GM19468 (cell line): ENCODE results near the gene CHURC1.
"Not testable (repeated sequence)": the region's sequence is repeated elsewhere in the genome, so short reads cannot be mapped to it uniquely, and the experiment has no call there.

ENCODE experiments used
- ATAC-seq: cut with Tn5 transposase; IDR thresholded peaks from one replicate; pipeline ENCODE4 v1.9.1; 2021; ENCODE audit warnings: mild to moderate bottlenecking, moderate library complexity, moderate number of reproducible peaks; ENCODE audit not compliant: unreplicated experiment; ENCODE audit errors: extremely low read depth

Gene CHURC1

DNA sequence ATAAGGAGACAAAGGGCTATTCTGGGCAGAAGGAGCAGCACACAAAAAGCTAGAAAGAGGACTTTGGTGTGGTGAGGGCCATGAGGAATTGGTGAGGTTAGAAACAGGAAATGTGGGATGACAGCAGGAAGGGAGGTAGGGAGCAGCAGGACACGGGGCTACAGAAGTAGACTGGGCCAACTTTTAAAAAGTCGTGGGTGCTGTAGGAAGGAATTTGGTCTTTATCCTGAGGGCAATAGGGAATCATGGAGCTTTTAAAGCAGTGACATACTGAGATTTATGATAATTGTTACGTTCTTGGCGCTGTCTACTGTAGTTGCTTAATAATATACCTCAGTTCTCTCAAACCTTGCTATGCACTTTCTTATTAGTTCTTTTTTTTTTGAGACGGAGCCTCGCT lies 8.2 kb upstream of the CHURC1 start:
- no peak for ATAC-seq

- ATAC-seq = no peak
Measured at GRCh38 chr14:64910847-64911495, 3.3 kb upstream of the CHURC1 start.

GRCh38 chr14:64912261-64912660 lies 2.0 kb upstream of the CHURC1 start:
- no peak for ATAC-seq

- ATAC-seq = not testable (repeated sequence)
Measured at GRCh38 chr14:64913477-64913876, 778 bp upstream of the CHURC1 start.

- no peak for ATAC-seq
Measured at GRCh38 chr14:64915029-64915424, 772 bp downstream of the CHURC1 start.

GRCh38 chr14:64915797-64916196 lies 1.5 kb downstream of the CHURC1 start:
- ATAC-seq = no peak

GRCh38 chr14:64918216-64918615 lies 4.0 kb downstream of the CHURC1 start:
- no peak for ATAC-seq

DNA sequence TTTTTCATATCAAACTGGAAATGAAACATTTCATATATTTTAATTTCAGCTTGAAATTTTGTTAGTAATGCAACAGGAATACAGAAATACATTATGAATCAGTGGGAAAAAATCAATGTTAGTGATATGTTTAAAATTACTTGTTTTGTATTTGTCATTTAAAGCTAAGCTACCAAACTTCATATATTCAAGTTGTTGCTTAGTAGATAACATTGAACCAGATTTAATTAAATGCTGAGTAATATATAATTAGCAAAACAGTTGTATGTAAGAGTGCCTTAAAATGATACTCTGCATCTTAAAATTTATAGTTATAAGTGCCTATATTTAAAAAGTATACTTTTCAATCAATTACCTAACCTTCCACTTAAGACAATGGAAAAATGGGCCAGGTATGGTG lies 5.0 kb downstream of the CHURC1 start:
- ATAC-seq = no peak

DNA sequence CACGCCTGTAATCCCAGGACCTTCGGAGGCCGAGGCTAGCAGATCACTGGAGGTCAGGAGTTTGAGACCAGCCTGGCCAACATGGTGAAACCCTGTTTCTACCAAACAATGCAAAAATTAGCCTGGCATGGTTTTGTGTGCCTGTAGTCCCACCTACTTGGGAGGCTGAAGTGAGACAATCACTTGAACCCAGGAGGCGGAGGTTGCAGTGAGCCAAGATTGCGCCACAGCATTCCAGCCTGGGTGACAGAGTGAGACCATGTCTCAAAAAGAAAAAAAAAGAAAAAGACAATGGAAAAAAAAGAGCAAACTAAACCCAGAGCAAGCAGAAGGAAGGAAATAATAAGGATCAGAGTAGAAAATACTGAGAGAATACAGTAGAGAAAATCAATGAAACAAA lies 5.4 kb downstream of the CHURC1 start:
- no peak for ATAC-seq

DNA sequence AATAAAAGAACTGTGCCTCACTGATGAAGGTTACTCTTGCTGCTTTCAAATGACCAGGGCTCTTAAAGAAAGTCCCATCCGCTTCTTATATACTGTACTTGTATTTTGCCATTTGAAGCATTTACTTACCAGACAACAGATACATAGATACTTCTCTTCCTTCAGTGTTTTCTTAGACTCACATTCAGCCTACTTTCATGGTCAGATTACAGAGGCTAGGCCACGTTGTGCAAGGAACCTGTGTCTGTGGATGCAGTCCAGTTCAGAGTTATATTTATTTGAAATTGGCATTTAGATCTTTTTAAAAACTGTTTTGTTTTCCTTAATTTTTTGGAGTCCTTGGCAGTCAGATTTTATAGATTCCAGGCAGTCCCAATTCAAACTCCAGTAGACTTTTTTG lies 6.2 kb downstream of the CHURC1 start:
- no peak for ATAC-seq

- ATAC-seq = no peak
Measured at GRCh38 chr14:64923015-64923414, 8.8 kb downstream of the CHURC1 start.

DNA sequence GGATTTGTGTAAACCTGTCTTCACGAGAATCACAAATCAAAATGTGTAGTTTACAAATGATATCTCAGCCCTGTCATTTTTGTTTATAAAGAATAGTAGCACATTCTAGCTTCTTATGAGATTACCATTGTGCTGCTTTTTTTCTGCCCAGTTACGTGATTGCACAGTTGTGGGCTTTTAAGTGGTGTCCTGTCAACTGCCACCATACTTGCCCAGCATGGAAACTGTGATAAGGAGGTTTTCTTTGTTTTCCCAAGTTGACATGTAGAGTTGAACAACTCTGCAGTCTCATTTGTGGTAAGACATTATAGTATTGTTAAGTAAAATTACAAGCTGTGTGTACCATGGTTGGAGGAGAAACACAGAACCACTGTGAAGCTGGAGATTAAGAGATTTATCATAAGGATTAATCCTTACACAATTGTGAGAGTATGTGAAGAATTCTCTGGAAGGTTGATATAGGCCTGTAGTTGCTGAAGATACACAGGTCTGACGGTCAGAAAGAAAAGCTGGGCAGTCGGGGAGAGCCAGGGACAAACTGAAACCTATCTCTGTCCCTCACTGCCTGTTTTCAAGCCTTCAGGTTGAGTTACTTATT lies 12.2 kb downstream of the CHURC1 start:
- no peak for ATAC-seq

DNA sequence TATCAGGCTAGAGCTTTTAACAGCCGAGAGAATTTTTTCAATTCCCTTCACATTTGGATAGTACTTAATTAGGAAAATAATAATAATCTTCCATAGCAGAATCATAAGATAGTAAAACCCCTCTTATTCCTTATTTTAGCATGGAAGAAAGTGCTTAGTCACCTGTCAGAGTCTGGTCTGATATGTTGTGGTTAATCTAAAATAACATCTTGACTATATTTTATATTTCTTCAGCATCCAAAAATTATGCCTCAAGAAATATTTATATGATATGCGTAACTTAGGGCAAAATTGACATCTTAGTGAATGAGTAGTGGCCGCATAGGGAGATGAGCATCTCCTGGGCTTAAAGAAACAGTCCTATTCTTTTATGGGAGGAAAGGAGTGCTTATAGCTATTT lies 12.8 kb downstream of the CHURC1 start:
- no peak for ATAC-seq

DNA sequence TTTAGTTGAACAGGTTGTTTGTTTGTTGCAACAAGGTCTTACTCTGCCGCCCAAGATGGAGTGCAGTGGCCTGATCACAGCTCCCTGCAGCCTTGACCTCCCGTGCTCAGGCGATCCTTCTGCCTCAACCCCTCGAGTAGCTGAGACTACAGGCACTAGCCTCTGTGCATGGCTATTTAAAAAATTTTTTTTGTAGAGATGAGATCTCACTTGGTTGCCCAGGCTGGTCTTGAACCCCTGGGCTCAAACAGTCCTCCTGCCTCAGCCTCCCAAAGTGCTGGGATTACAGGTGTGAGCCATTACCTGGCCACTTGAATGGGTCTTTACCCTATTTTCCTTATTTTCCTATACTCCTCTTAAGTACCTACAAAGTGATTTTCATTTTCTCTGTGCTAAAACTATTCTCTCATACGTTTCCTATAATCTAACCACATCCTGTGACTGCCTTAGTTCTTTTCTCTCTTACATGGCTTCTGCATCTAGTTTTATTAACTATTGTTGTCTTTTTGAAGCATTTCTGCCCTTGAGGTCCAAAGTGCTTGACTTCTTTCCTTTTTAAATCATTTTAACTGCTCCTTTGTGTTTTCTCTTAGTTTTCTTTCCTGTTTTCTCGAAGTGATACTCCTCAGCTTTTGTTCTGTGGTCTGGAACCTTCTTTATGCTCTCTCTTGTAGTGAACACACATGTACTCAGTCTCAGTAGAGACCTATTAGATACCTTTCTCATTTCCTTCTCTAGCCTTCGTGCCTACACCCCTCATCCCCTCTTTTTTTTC lies 14.2 kb downstream of the CHURC1 start:
- peak; percentile 42 for ATAC-seq

DNA sequence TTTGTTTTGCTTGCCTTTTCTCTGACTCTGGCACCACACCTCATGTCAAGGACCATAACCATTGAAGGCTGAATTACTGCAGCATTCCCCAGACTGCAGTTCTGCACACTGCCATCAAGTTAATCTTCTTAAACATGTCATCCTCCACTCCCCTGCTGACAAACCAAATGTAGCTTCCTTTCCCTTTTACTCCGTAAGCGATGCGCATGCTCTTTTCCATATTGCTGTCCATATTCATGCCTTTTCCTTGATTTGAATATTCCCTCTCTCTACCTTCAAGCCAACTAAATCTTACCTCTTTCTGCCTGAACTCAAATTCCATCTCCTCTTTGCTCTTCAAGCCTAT lies 14.7 kb downstream of the CHURC1 start:
- no peak for ATAC-seq

DNA sequence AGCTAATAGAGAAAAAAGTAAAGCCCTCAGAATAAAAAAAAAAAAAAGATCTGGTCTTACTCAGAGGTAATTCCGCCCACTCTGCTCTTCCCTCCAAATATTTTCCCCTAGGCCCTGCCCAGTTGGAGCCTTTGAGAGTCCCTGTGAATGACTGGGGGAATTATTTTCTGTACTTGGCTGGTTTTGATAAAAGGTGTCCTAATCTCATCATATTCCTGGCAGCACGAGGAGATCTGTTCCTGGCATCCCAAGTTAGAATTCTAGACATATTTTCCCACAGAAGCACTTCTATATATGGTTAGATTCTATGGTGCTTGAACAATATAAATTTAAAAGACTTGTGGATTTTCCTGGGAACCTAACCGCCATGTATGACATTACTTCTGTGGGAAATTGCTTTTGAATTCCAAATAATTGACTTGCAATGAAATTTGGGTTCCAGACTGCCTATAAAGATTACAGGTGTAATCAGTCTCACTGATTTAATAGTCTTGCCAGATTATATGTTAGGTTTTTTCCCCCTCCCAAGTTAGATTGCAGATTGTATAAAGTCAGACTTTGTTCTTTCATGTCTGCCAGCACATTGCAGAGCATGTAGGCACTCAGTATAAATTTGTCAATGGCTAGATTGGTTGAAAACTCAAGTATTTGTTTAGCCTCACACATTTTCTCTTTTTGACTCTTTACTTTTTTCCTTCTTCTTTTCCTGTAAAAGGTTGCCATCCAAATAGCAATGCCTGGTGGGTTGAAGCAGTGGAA lies 16.0 kb downstream of the CHURC1 start:
- ATAC-seq = no peak

- no peak for ATAC-seq
Measured at GRCh38 chr14:64931123-64931522, 16.9 kb downstream of the CHURC1 start.

GRCh38 chr14:64932231-64932630 lies 18.0 kb downstream of the CHURC1 start:
- no peak for ATAC-seq

GRCh38 chr14:64934338-64934929 lies 20.2 kb downstream of the CHURC1 start:
- ATAC-seq = no peak

GRCh38 chr14:64935508-64935907 lies 21.3 kb downstream of the CHURC1 start:
- ATAC-seq = no peak
